Measurements from ENCODE around the gene SERGEF. TPM values are rescaled to one million over a fixed set of nuclear protein-coding genes. Genes with fewer than 3 reads are reported as not detected.

Gene SERGEF
- total and polyA plus RNA-seq, 9 donors = 42.0 to 76.3 (median 59.7) TPM

DNA sequence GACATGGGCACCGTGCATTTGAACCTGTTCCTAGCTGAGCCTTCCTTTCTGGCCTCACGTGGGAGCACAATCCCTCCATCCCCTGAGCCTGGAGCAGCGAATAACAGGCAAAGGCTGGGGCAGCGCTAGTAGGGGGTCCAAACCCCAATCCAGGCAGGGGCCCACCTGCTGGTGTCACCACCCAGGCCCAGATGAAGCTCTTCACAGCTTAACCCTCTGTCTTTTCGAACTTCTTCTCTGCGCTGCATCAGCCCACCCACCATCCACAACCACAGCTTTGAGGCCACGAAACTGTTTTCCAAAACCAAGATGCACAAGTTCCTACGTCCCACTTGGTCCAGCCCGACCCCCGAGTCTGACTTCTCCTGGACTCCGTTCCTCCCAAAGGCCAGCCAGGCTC lies 266.8 kb downstream of the SERGEF start:
- Histone ChIP-seq H3K27me3 (no peaks in the 10 kb centered on the region), H3K27ac (no peak overlapping the region), H3K4me3 (no peak overlapping the region), H3K9me3 (no peaks in the 10 kb centered on the region), H3K4me1 (ENCODE audit: insufficient read depth) (no peaks in the 10 kb centered on the region), H3K36me3 (no peaks in the 10 kb centered on the region)
- peak in 1 of 5 donors; percentile 16 for DNase-seq
- WGBS, 3 donors = 78 to 79% (median 78%) methylated on average over 11 of the region's 11 CpGs
- TF ChIP-seq POLR2A (IDR thresholded peaks at IDR 0.05) (no peak), EP300 (IDR thresholded peaks at IDR 0.05) (no peak)
- TF ChIP-seq, protein P1, sequence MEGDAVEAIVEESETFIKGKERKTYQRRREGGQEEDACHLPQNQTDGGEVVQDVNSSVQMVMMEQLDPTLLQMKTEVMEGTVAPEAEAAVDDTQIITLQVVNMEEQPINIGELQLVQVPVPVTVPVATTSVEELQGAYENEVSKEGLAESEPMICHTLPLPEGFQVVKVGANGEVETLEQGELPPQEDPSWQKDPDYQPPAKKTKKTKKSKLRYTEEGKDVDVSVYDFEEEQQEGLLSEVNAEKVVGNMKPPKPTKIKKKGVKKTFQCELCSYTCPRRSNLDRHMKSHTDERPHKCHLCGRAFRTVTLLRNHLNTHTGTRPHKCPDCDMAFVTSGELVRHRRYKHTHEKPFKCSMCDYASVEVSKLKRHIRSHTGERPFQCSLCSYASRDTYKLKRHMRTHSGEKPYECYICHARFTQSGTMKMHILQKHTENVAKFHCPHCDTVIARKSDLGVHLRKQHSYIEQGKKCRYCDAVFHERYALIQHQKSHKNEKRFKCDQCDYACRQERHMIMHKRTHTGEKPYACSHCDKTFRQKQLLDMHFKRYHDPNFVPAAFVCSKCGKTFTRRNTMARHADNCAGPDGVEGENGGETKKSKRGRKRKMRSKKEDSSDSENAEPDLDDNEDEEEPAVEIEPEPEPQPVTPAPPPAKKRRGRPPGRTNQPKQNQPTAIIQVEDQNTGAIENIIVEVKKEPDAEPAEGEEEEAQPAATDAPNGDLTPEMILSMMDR (IDR thresholded peaks at IDR 0.05) = no peak
- intact Hi-C loops (cut with DNase I) = no loop called here

DNA sequence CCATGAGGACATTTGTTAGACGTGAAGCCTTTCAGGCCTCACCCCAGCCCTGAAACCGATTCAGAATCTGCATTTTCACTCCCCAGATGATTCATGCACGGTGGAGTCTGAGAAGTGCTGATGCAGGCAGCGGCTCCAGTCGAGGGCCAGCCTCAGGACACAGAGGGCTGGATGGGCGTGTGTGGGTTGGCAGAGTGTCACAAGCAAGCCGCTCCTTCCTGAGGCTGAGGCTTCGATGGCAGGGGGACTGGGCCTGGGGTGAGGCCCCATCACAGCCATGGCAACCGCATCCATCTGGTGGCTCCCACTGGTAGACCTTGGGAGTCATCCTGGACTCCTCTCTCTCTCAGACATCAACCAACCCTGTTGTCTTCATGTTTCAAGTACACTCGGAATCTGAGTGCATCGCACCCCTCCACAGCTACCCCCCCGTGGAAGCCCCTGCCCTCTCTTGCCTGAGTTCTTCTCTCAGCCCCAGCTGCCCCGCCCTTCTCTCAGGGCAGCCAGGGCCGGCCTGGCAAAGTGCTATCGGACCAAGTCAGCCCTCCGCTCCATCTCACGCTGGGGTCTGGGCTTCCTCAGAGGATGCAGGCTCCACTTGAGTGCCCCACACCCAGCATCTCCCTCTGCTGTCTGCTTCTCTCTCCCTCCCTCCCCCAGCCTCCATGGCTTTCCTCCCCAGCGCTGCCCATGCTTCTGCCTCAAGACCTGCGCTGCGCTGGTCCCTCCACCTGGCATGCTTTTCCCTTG lies 267.6 kb downstream of the SERGEF start:
- WGBS, 3 donors = 83 to 84% (median 84%) methylated on average over 20 of the region's 20 CpGs
- intact Hi-C loops (cut with DNase I) = no loop called here
- peak in 1 of 5 donors; percentile 18 for DNase-seq

DNA sequence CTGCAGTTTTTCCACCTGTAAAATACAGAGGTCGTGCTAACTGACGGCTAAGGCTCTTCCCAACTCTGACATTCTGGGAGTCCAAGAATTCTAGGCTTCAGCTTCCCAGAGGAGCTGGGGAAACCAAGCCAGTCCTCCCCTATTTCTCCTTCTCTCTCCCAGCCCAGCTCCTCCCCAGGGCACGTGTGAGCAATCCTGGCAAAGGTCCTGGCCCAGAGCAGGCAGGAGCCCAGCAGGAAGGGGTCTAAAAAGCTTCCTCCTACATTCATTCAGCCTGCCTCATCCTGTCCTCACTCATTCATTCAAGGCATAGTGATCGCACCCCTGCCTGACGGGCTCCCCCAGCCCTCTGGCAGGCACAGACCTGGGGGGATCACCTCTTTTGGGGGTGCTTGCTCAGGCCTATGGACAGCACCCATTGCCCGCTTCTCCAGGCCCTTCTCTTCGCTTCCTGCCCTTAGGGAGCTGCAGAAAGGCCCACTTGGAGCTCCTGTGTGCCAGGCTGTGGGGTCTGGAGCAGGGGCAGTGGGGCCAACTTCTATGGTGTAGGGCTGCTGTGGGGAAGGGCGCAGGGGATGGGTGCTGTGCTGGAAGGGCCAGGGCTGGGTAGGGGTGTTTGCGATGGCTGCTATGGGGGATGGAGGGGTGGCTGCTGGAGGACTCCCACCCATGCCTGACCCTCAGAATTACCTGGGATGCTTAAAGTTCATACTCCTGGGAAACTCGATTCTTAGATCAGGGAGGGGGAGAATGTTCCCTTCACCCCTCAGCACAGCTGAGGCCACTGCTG lies 268.5 kb downstream of the SERGEF start:
- TF ChIP-seq, protein P1 (IDR thresholded peaks at IDR 0.05) = no peak
- TF ChIP-seq POLR2A (IDR thresholded peaks at IDR 0.05) (no peak), EP300 (IDR thresholded peaks at IDR 0.05) (no peak)
- H3K27me3 ChIP-seq = no peaks in the 10 kb centered on the region
- WGBS, 3 donors = 78 to 83% (median 79%) methylated on average over 10 of the region's 10 CpGs
- intact Hi-C loops (cut with DNase I) = no loop called here
- H3K36me3 ChIP-seq = no peaks in the 10 kb centered on the region
- DNase-seq = peak in 1 of 5 donors; percentile 17
- no peak overlapping the region for H3K27ac ChIP-seq
- H3K4me3 ChIP-seq = no peak overlapping the region
- no peaks in the 10 kb centered on the region for H3K4me1 ChIP-seq (ENCODE audit: insufficient read depth)
- no peaks in the 10 kb centered on the region for H3K9me3 ChIP-seq

More for the DNA sequence above, 267.6 kb downstream of the SERGEF start:
- H3K27ac ChIP-seq = no peak overlapping the region
- TF ChIP-seq, protein P1 (IDR thresholded peaks at IDR 0.05) = no peak
- no peak for TF ChIP-seq EP300 (IDR thresholded peaks at IDR 0.05)
- TF ChIP-seq POLR2A (IDR thresholded peaks at IDR 0.05) = no peak
- H3K4me1 ChIP-seq (ENCODE audit: insufficient read depth) = no peaks in the 10 kb centered on the region
- H3K9me3 ChIP-seq = no peaks in the 10 kb centered on the region
- no peaks in the 10 kb centered on the region for H3K27me3 ChIP-seq
- H3K4me3 ChIP-seq = no peak overlapping the region
- no peaks in the 10 kb centered on the region for H3K36me3 ChIP-seq

DNA sequence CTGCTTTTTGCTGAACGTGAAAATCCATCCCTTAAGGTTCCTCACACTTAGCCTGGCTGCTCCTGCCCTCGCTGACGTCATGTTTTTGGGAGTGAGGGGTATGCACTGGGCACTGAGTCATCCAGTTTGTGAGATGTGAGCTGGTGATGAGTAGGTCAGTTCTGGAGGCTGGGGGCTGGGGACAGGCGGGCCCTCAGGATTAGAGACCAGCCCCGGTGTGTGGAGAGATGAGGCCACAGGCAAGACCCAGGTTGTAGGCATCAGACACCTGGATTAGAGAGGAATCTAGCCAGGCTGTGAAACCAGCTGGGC lies 269.1 kb downstream of the SERGEF start:
- 67 to 76% (median 73%) methylated on average over 5 of the region's 5 CpGs for WGBS, 3 donors
- intact Hi-C loops (cut with DNase I) = no loop called here
- no peaks in the 10 kb centered on the region for H3K4me1 ChIP-seq (ENCODE audit: insufficient read depth)
- no peak overlapping the region for H3K27ac ChIP-seq
- H3K9me3 ChIP-seq = no peaks in the 10 kb centered on the region
- H3K27me3 ChIP-seq = no peaks in the 10 kb centered on the region
- no peak for TF ChIP-seq EP300 (IDR thresholded peaks at IDR 0.05)
- TF ChIP-seq POLR2A (IDR thresholded peaks at IDR 0.05) = no peak
- TF ChIP-seq, protein P1 (IDR thresholded peaks at IDR 0.05) = no peak
- H3K4me3 ChIP-seq = no peak overlapping the region
- DNase-seq = peak in 1 of 5 donors; percentile 4
- H3K36me3 ChIP-seq = no peaks in the 10 kb centered on the region

Data from ovary (tissue), 9 donors.